Measurements from ENCODE around the gene HRAS. TPM values are rescaled to one million over a fixed set of nuclear protein-coding genes. Genes with fewer than 3 reads are reported as not detected.

HRAS gene
- total and polyA plus RNA-seq, 2 donors (not counting 1 experiment from before 2014, with no cell fraction given) = 63.5 to 86.0 TPM

DNA sequence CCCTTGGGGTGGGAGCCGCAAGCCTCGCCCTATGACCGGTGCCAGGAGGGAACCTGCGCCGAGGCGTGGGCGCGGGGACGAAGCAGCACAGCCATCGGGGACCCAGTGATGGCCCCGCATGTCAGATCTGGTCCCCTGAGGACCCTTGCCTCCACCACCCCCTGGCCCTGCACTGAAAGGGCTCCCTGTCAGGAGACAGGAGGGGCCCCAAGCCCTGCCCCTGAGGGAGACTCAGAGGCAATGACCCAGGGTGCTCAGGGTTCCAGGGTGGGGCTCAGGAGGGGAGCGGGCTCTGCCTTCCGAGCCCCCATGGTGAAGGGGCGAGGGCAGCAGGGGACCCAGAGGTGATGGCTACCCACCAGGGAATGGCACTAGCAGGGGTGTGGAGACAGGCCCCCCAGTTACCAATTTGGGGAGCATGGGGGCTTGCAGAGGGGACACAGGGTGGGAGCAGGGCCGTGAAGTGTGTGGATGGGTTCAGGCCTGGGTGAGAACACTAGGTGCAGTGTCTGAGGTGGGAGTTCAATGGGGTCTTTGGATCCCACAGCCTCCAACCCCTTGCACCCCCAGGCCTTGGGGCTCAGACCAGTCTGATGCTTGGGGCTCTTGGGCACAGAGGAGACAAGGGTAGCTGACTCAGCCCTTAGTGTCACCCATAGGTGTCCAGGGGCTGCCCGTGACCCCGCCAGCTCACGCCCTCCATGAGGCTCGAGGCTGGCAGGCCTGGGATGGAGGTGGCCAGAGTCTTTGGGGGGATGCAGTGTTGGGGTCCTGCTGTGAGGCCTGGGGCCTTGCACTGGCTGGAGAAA, 2.5 kb upstream of the HRAS start:
- Histone ChIP-seq H3K4me2 (replicated peaks; ENCODE audit: low read depth, low read length, poor library complexity, severe bottlenecking) (peak overlapping the region; percentile 99), H3K27ac (ENCODE audit: low read length in 2 of 2) (peak overlapping the region; percentile 99), H3K9ac (ENCODE audit: low read length) (peak overlapping the region; percentile 86), H3K27me3 (replicated peaks in 1 of 4; ENCODE audit: control extremely low read depth in 1 of 4, control insufficient read depth in 3 of 4, insufficient read depth in 4 of 4, low read length in 3 of 4) (no peaks in the 10 kb centered on the region), H3K4me3 (ENCODE audit: control extremely low read depth in 1 of 5, extremely low read depth in 1 of 5, insufficient read depth in 1 of 5, low read depth in 2 of 5, low read length in 4 of 5) (peak overlapping the region in 4 of 5 experiments; percentile 68 to 80 (median 72)), H3K36me3 (replicated peaks in 1 of 2; ENCODE audit: control extremely low read depth in 1 of 2, control insufficient read depth in 1 of 2, extremely low read depth in 1 of 2, insufficient read depth in 2 of 2, low read length in 1 of 2) (peaks cover 0 to 11% of the 10 kb centered on the region in 2 experiments), H3K4me1 (ENCODE audit: control insufficient read depth in 2 of 2, insufficient read depth in 2 of 2, low read length in 2 of 2) (peaks cover 17 to 35% of the 10 kb centered on the region in 2 donors), H4K20me1 (ENCODE audit: control insufficient read depth, insufficient read depth, low read length, poor library complexity, severe bottlenecking) (peaks cover 18% of the 10 kb centered on the region), H3K79me2 (ENCODE audit: control insufficient read depth, insufficient read depth, low read length) (peaks cover 47% of the 10 kb centered on the region), H2AFZ (ENCODE audit: insufficient read depth, low read depth, low read length, poor library complexity, severe bottlenecking) (peak overlapping the region; percentile 79), H3K9me3 (ENCODE audit: control extremely low read depth in 1 of 3, control insufficient read depth in 2 of 3, insufficient read depth in 1 of 3, low read length in 2 of 3) (no peaks in the 10 kb centered on the region)
- ATAC-seq (ENCODE audit: low read depth) = no peak
- ChIA-PET POLR2A (interaction anchor here (0.7 to 3.0 kb wide), 9 partner anchors 22 to 331 kb away, joined by 3 to 26 read pairs (median 11); partner anchors contain the start of genes BET1L, DEAF1, IRF7 and LMNTD2), CTCF (interaction anchor here (1.1 to 1.6 kb wide), 4 partner anchors 17 to 188 kb away, joined by 3 to 6 read pairs (median 4); no protein-coding TSS in a partner anchor)
- no peaks in the 10 kb centered on the region for H3K9me3 Mint-ChIP-seq (ENCODE audit: insufficient read depth)
- H3K27ac Mint-ChIP-seq = peak overlapping the region; percentile 99
- TF ChIP-seq, protein P1, sequence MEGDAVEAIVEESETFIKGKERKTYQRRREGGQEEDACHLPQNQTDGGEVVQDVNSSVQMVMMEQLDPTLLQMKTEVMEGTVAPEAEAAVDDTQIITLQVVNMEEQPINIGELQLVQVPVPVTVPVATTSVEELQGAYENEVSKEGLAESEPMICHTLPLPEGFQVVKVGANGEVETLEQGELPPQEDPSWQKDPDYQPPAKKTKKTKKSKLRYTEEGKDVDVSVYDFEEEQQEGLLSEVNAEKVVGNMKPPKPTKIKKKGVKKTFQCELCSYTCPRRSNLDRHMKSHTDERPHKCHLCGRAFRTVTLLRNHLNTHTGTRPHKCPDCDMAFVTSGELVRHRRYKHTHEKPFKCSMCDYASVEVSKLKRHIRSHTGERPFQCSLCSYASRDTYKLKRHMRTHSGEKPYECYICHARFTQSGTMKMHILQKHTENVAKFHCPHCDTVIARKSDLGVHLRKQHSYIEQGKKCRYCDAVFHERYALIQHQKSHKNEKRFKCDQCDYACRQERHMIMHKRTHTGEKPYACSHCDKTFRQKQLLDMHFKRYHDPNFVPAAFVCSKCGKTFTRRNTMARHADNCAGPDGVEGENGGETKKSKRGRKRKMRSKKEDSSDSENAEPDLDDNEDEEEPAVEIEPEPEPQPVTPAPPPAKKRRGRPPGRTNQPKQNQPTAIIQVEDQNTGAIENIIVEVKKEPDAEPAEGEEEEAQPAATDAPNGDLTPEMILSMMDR (IDR thresholded peaks at IDR 0.05) = no peak
- no peak for TF ChIP-seq EZH2 (IDR thresholded peaks at IDR 0.05; ENCODE audit: borderline replicate concordance, insufficient read depth, low read depth, low read length, poor library complexity, severe bottlenecking)
- no peak for DNase-seq
- peaks cover 22% of the 10 kb centered on the region for H3K4me1 Mint-ChIP-seq
- no peaks in the 10 kb centered on the region for H3K27me3 Mint-ChIP-seq
- intact Hi-C loops (cut with micrococcal nuclease) = loop anchor here (1.0 to 5.0 kb wide), 10 partner anchors 20 to 769 kb away; partner anchors contain the start of genes BET1L, DEAF1, LMNTD2 and PHRF1
- H3K4me3 Mint-ChIP-seq = peak overlapping the region; percentile 97
- WGBS (ENCODE audit: insufficient coverage) = 31% methylated on average over 18 of the region's 19 CpGs

Measured in B cell (primary cell).